ENCODE measurements around the gene ARHGAP24.

ARHGAP24 gene

GRCh38 chr4:85953651-85954018 lies 478.7 kb downstream of the ARHGAP24 start:
- no peak overlapping the region for H3K27ac ChIP-seq (ENCODE audit: low read depth, low read length)
- DNase-seq, result peak; percentile 36
- H2AK5ac ChIP-seq (ENCODE audit: low read length), result no peak overlapping the region
- H3K18ac ChIP-seq (ENCODE audit: low read length), result no peak overlapping the region
- no peak overlapping the region for H3K4me3 ChIP-seq (ENCODE audit: low read length)
- no peak overlapping the region for H3K4ac ChIP-seq (ENCODE audit: low read depth, low read length)
- H4K8ac ChIP-seq (ENCODE audit: low read depth, low read length), result no peak overlapping the region
- no peak overlapping the region for H3K23ac ChIP-seq (ENCODE audit: low read length)
- H2BK15ac ChIP-seq (replicated peaks; ENCODE audit: low read depth), result no peak overlapping the region
- H3K56ac ChIP-seq (ENCODE audit: low read length), result no peak overlapping the region
- WGBS (ENCODE audit: extremely low coverage, insufficient coverage, low lambda C conversion rate), result no CpG with 5 or more reads among the region's 3 CpGs
- H3K4me1 ChIP-seq (ENCODE audit: control insufficient read depth, low read depth, low read length), result no peaks in the 10 kb centered on the region
- no peak overlapping the region for H2BK5ac ChIP-seq (ENCODE audit: low read length)
- H3K79me2 ChIP-seq (ENCODE audit: control insufficient read depth, insufficient read depth, low read length), result no peaks in the 10 kb centered on the region
- H3K4me2 ChIP-seq (ENCODE audit: low read length), result no peak overlapping the region
- H3K9ac ChIP-seq (ENCODE audit: low read length), result no peak overlapping the region
- H2BK120ac ChIP-seq (ENCODE audit: low read depth, low read length), result no peak overlapping the region
- H3K36me3 ChIP-seq (ENCODE audit: control insufficient read depth, insufficient read depth, low read length), result no peaks in the 10 kb centered on the region
- no peaks in the 10 kb centered on the region for H3K27me3 ChIP-seq (ENCODE audit: insufficient read depth, low read length, poor library complexity)
- no peak overlapping the region for H4K5ac ChIP-seq (ENCODE audit: low read length)
- H3K79me1 ChIP-seq (ENCODE audit: low read length), result no peaks in the 10 kb centered on the region

GRCh38 chr4:85955620-85956292 lies 480.8 kb downstream of the ARHGAP24 start:
- H2BK5ac ChIP-seq (ENCODE audit: low read length), result no peak overlapping the region
- H3K27me3 ChIP-seq (ENCODE audit: insufficient read depth, low read length, poor library complexity), result no peaks in the 10 kb centered on the region
- H3K56ac ChIP-seq (ENCODE audit: low read length), result no peak overlapping the region
- no peak overlapping the region for H2BK15ac ChIP-seq (replicated peaks; ENCODE audit: low read depth)
- H3K79me2 ChIP-seq (ENCODE audit: control insufficient read depth, insufficient read depth, low read length), result no peaks in the 10 kb centered on the region
- H3K4me2 ChIP-seq (ENCODE audit: low read length), result no peak overlapping the region
- H2AK5ac ChIP-seq (ENCODE audit: low read length), result no peak overlapping the region
- H3K27ac ChIP-seq (ENCODE audit: low read depth, low read length), result no peak overlapping the region
- no peak overlapping the region for H3K4me3 ChIP-seq (ENCODE audit: low read length)
- no peaks in the 10 kb centered on the region for H3K4me1 ChIP-seq (ENCODE audit: control insufficient read depth, low read depth, low read length)
- H3K9ac ChIP-seq (ENCODE audit: low read length), result no peak overlapping the region
- no peaks in the 10 kb centered on the region for H3K79me1 ChIP-seq (ENCODE audit: low read length)
- no peak overlapping the region for H3K18ac ChIP-seq (ENCODE audit: low read length)
- H4K8ac ChIP-seq (ENCODE audit: low read depth, low read length), result no peak overlapping the region
- no peak overlapping the region for H3K4ac ChIP-seq (ENCODE audit: low read depth, low read length)
- H3K23ac ChIP-seq (ENCODE audit: low read length), result no peak overlapping the region
- no peaks in the 10 kb centered on the region for H3K36me3 ChIP-seq (ENCODE audit: control insufficient read depth, insufficient read depth, low read length)
- DNase-seq, result peak; percentile 88
- no peak overlapping the region for H2BK120ac ChIP-seq (ENCODE audit: low read depth, low read length)
- H4K5ac ChIP-seq (ENCODE audit: low read length), result no peak overlapping the region

GRCh38 chr4:85956293-85956945 lies 481.5 kb downstream of the ARHGAP24 start:
- H3K27me3 ChIP-seq (ENCODE audit: insufficient read depth, low read length, poor library complexity), result no peaks in the 10 kb centered on the region
- H2AK5ac ChIP-seq (ENCODE audit: low read length), result no peak overlapping the region
- no peak for DNase-seq
- no peak overlapping the region for H3K18ac ChIP-seq (ENCODE audit: low read length)
- no peak overlapping the region for H3K56ac ChIP-seq (ENCODE audit: low read length)
- no peaks in the 10 kb centered on the region for H3K36me3 ChIP-seq (ENCODE audit: control insufficient read depth, insufficient read depth, low read length)
- no CpG with 5 or more reads among the region's 17 CpGs for WGBS (ENCODE audit: extremely low coverage, insufficient coverage, low lambda C conversion rate)
- no peak overlapping the region for H4K5ac ChIP-seq (ENCODE audit: low read length)
- H3K4ac ChIP-seq (ENCODE audit: low read depth, low read length), result no peak overlapping the region
- no peak overlapping the region for H4K8ac ChIP-seq (ENCODE audit: low read depth, low read length)
- no peak overlapping the region for H3K9ac ChIP-seq (ENCODE audit: low read length)
- no peak overlapping the region for H3K4me3 ChIP-seq (ENCODE audit: low read length)
- H3K79me1 ChIP-seq (ENCODE audit: low read length), result no peaks in the 10 kb centered on the region
- H3K4me2 ChIP-seq (ENCODE audit: low read length), result no peak overlapping the region
- no peak overlapping the region for H2BK15ac ChIP-seq (replicated peaks; ENCODE audit: low read depth)
- no peak overlapping the region for H2BK5ac ChIP-seq (ENCODE audit: low read length)
- no peak overlapping the region for H3K23ac ChIP-seq (ENCODE audit: low read length)
- H3K4me1 ChIP-seq (ENCODE audit: control insufficient read depth, low read depth, low read length), result no peaks in the 10 kb centered on the region
- no peaks in the 10 kb centered on the region for H3K79me2 ChIP-seq (ENCODE audit: control insufficient read depth, insufficient read depth, low read length)
- H2BK120ac ChIP-seq (ENCODE audit: low read depth, low read length), result no peak overlapping the region
- no peak overlapping the region for H3K27ac ChIP-seq (ENCODE audit: low read depth, low read length)

GRCh38 chr4:85961887-85962286 lies 486.9 kb downstream of the ARHGAP24 start:
- H4K5ac ChIP-seq (ENCODE audit: low read length), result no peak overlapping the region
- no peak overlapping the region for H2BK15ac ChIP-seq (replicated peaks; ENCODE audit: low read depth)
- H2AK5ac ChIP-seq (ENCODE audit: low read length), result no peak overlapping the region
- H3K4me1 ChIP-seq (ENCODE audit: control insufficient read depth, low read depth, low read length), result no peaks in the 10 kb centered on the region
- H3K27me3 ChIP-seq (ENCODE audit: insufficient read depth, low read length, poor library complexity), result no peaks in the 10 kb centered on the region
- no peak overlapping the region for H3K27ac ChIP-seq (ENCODE audit: low read depth, low read length)
- no CpG with 5 or more reads among the region's 4 CpGs for WGBS (ENCODE audit: extremely low coverage, insufficient coverage, low lambda C conversion rate)
- H3K18ac ChIP-seq (ENCODE audit: low read length), result no peak overlapping the region
- H3K9ac ChIP-seq (ENCODE audit: low read length), result no peak overlapping the region
- no peak overlapping the region for H2BK120ac ChIP-seq (ENCODE audit: low read depth, low read length)
- no peak overlapping the region for H3K56ac ChIP-seq (ENCODE audit: low read length)
- H3K23ac ChIP-seq (ENCODE audit: low read length), result no peak overlapping the region
- no peaks in the 10 kb centered on the region for H3K79me2 ChIP-seq (ENCODE audit: control insufficient read depth, insufficient read depth, low read length)
- no peak for DNase-seq
- H3K36me3 ChIP-seq (ENCODE audit: control insufficient read depth, insufficient read depth, low read length), result no peaks in the 10 kb centered on the region
- no peak overlapping the region for H3K4me2 ChIP-seq (ENCODE audit: low read length)
- no peak overlapping the region for H2BK5ac ChIP-seq (ENCODE audit: low read length)
- H3K79me1 ChIP-seq (ENCODE audit: low read length), result no peaks in the 10 kb centered on the region
- H3K4me3 ChIP-seq (ENCODE audit: low read length), result no peak overlapping the region
- no peak overlapping the region for H4K8ac ChIP-seq (ENCODE audit: low read depth, low read length)
- no peak overlapping the region for H3K4ac ChIP-seq (ENCODE audit: low read depth, low read length)

- WGBS (ENCODE audit: extremely low coverage, insufficient coverage, low lambda C conversion rate), result no CpG with 5 or more reads among the region's 1 CpG
- no peak overlapping the region for H3K18ac ChIP-seq (ENCODE audit: low read length)
- H3K23ac ChIP-seq (ENCODE audit: low read length), result no peak overlapping the region
- H3K79me1 ChIP-seq (ENCODE audit: low read length), result no peaks in the 10 kb centered on the region
- no peak overlapping the region for H3K4me2 ChIP-seq (ENCODE audit: low read length)
- H3K27me3 ChIP-seq (ENCODE audit: insufficient read depth, low read length, poor library complexity), result no peaks in the 10 kb centered on the region
- no peak for DNase-seq
- H3K4me1 ChIP-seq (ENCODE audit: control insufficient read depth, low read depth, low read length), result no peaks in the 10 kb centered on the region
- H3K79me2 ChIP-seq (ENCODE audit: control insufficient read depth, insufficient read depth, low read length), result no peaks in the 10 kb centered on the region
- H4K8ac ChIP-seq (ENCODE audit: low read depth, low read length), result no peak overlapping the region
- no peak overlapping the region for H3K27ac ChIP-seq (ENCODE audit: low read depth, low read length)
- no peak overlapping the region for H2AK5ac ChIP-seq (ENCODE audit: low read length)
- H4K5ac ChIP-seq (ENCODE audit: low read length), result no peak overlapping the region
- no peak overlapping the region for H3K4ac ChIP-seq (ENCODE audit: low read depth, low read length)
- no peak overlapping the region for H3K56ac ChIP-seq (ENCODE audit: low read length)
- no peak overlapping the region for H3K9ac ChIP-seq (ENCODE audit: low read length)
- H3K4me3 ChIP-seq (ENCODE audit: low read length), result no peak overlapping the region
- H2BK120ac ChIP-seq (ENCODE audit: low read depth, low read length), result no peak overlapping the region
- no peak overlapping the region for H2BK15ac ChIP-seq (replicated peaks; ENCODE audit: low read depth)
- no peak overlapping the region for H2BK5ac ChIP-seq (ENCODE audit: low read length)
- H3K36me3 ChIP-seq (ENCODE audit: control insufficient read depth, insufficient read depth, low read length), result no peaks in the 10 kb centered on the region
Measured at GRCh38 chr4:85963231-85963630, 488.3 kb downstream of the ARHGAP24 start.

GRCh38 chr4:85964298-85964697 lies 489.3 kb downstream of the ARHGAP24 start:
- Histone ChIP-seq H3K9ac (ENCODE audit: low read length) (no peak overlapping the region), H2BK120ac (ENCODE audit: low read depth, low read length) (no peak overlapping the region), H3K56ac (ENCODE audit: low read length) (no peak overlapping the region), H3K79me2 (ENCODE audit: control insufficient read depth, insufficient read depth, low read length) (no peaks in the 10 kb centered on the region), H2BK5ac (ENCODE audit: low read length) (no peak overlapping the region), H3K18ac (ENCODE audit: low read length) (no peak overlapping the region), H3K79me1 (ENCODE audit: low read length) (no peaks in the 10 kb centered on the region), H3K36me3 (ENCODE audit: control insufficient read depth, insufficient read depth, low read length) (no peaks in the 10 kb centered on the region), H3K27ac (ENCODE audit: low read depth, low read length) (no peak overlapping the region), H3K4me2 (ENCODE audit: low read length) (no peak overlapping the region), H3K23ac (ENCODE audit: low read length) (no peak overlapping the region), H3K27me3 (ENCODE audit: insufficient read depth, low read length, poor library complexity) (no peaks in the 10 kb centered on the region), H2AK5ac (ENCODE audit: low read length) (no peak overlapping the region), H2BK15ac (replicated peaks; ENCODE audit: low read depth) (no peak overlapping the region), H4K5ac (ENCODE audit: low read length) (no peak overlapping the region), H3K4me1 (ENCODE audit: control insufficient read depth, low read depth, low read length) (no peaks in the 10 kb centered on the region), H4K8ac (ENCODE audit: low read depth, low read length) (no peak overlapping the region), H3K4me3 (ENCODE audit: low read length) (no peak overlapping the region), H3K4ac (ENCODE audit: low read depth, low read length) (no peak overlapping the region)
- DNase-seq, result no peak

All from mesendoderm (in vitro differentiated cells).